H1 (cell line): ENCODE data around the gene CARD18. TPM values are rescaled to one million over a fixed set of nuclear protein-coding genes. Genes with fewer than 3 reads are reported as not detected.

Source experiments
- CTCF ChIA-PET: fragments of 300-600 bp; sonication (Branson Sonifier 250); formaldehyde crosslinking; loops from one replicate; lab custom pipeline; 2021; ENCODE audit not compliant: partially characterized antibody; lab: Charles Lee
- POLR2A ChIA-PET: fragments of 300-600 bp; sonication (Branson Sonifier 250); formaldehyde crosslinking; loops from one replicate; lab custom pipeline; 2021; ENCODE audit warnings: inconsistent platforms; ENCODE audit not compliant: partially characterized antibody; lab: Charles Lee
- DNase-seq, 2 experiments: peaks; one replicate each; pipeline versions ENCODE4 v3.0.0 to v3.0.0-alpha.2; 2010 to 2022; ENCODE audit warnings: low spot score in 2 of 2, low read depth in 1 of 2, mixed read lengths in 1 of 2
- FAIRE-seq: peaks from 2 replicates; lab custom pipeline; 2011; peaks lifted over from hg19 to GRCh38; lab: Jason Lieb, UNC
- H2AFZ ChIP-seq: 2 replicates; pipeline ENCODE4 v1.8.1; 2012; ENCODE audit warnings: low read length, inconsistent platforms
- H2AK5ac ChIP-seq: 2 replicates; pipeline ENCODE4 v1.6.1; 2013; ENCODE audit warnings: low read depth, low read length
- H2BK120ac ChIP-seq: replicated peaks from 2 replicates; pipeline ENCODE3; 2013; ENCODE audit warnings: low read depth, low read length, inconsistent platforms
- H2BK12ac ChIP-seq: 2 replicates; pipeline ENCODE4 v1.6.1; 2013; ENCODE audit warnings: low read depth, low read length
- H2BK15ac ChIP-seq: 2 replicates; pipeline ENCODE4 v1.6.1; 2013; ENCODE audit warnings: low read length
- H2BK20ac ChIP-seq: 2 replicates; pipeline ENCODE4 v1.6.1; 2013; ENCODE audit warnings: low read length
- H2BK5ac ChIP-seq: 2 replicates; pipeline ENCODE4 v1.6.1; 2013; ENCODE audit warnings: low read depth, low read length
- H3K14ac ChIP-seq: 2 replicates; pipeline ENCODE4 v1.6.1; 2013; ENCODE audit warnings: inconsistent platforms; ENCODE audit not compliant: insufficient read length
- H3K18ac ChIP-seq: 2 replicates; pipeline ENCODE4 v1.6.1; 2013; ENCODE audit warnings: low read length; ENCODE audit errors: extremely low read depth
- H3K23ac ChIP-seq: 2 replicates; pipeline ENCODE4 v1.6.1; 2013; ENCODE audit warnings: inconsistent platforms; ENCODE audit not compliant: insufficient read length
- H3K23me2 ChIP-seq: 2 replicates; pipeline ENCODE4 v1.6.1; 2013; ENCODE audit warnings: low read depth, low read length
- H3K27ac ChIP-seq: 2 replicates; pipeline ENCODE4 v1.6.1; 2011; ENCODE audit warnings: low read depth, low read length, inconsistent platforms
- H3K27me3 ChIP-seq, 4 experiments: replicated peaks in 1 of 4; 1 replicate in 1 of 4; 2 replicates in 3 of 4; pipeline versions ENCODE4 v1.6.1 to v1.8.1; 2011 to 2013; ENCODE audit warnings: low read length in 3 of 4, mild to moderate bottlenecking in 3 of 4, inconsistent platforms in 2 of 4, mixed read lengths in 2 of 4, moderate library complexity in 1 of 4; ENCODE audit not compliant: control insufficient read depth in 3 of 4, insufficient read depth in 3 of 4; ENCODE audit errors: extremely low read depth in 1 of 4
- H3K36me3 ChIP-seq, 4 experiments: 2 replicates each; pipeline versions ENCODE4 v1.6.1 to v1.8.1; 2011 to 2013; ENCODE audit warnings: mild to moderate bottlenecking in 4 of 4, low read length in 3 of 4, moderate library complexity in 2 of 4, control low read depth in 1 of 4, inconsistent platforms in 1 of 4; ENCODE audit not compliant: insufficient read depth in 4 of 4, control insufficient read depth in 2 of 4
- H3K4ac ChIP-seq: replicated peaks from 2 replicates; pipeline ENCODE3; 2013; ENCODE audit warnings: low read length, low read depth, mixed read lengths, inconsistent platforms; ENCODE audit not compliant: insufficient read length
- H3K4me1 ChIP-seq, 4 experiments: replicated peaks in 1 of 4; 1 replicate in 1 of 4; 2 replicates in 3 of 4; pipeline versions ENCODE4 v1.6.1 to v1.8.1; 2011 to 2013; ENCODE audit warnings: low read length in 3 of 4, inconsistent platforms in 2 of 4, mixed read lengths in 1 of 4; ENCODE audit not compliant: insufficient read depth in 4 of 4, control insufficient read depth in 3 of 4
- H3K4me2 ChIP-seq, 2 experiments: 2 replicates each; pipeline versions ENCODE4 v1.6.1 to v1.8.1; 2011 to 2013; ENCODE audit warnings: low read depth in 2 of 2, low read length in 2 of 2, control low read depth in 1 of 2, inconsistent platforms in 1 of 2, mild to moderate bottlenecking in 1 of 2; ENCODE audit not compliant: insufficient read depth in 1 of 2
- H3K4me3 ChIP-seq, 4 experiments: fragments of 200-600, 300-600 bp in 1 of 4; sonication (generic), shearing (Covaris generic), sonication (Bioruptor Twin) in 1 of 4; 2 replicates each; pipeline versions ENCODE4 v1.5.1 to v1.8.1; 2011 to 2016; ENCODE audit warnings: low read length in 4 of 4, low read depth in 3 of 4, control low read depth in 2 of 4, inconsistent platforms in 2 of 4, mild to moderate bottlenecking in 2 of 4, mixed read lengths in 1 of 4, moderate library complexity in 1 of 4; ENCODE audit not compliant: insufficient read depth in 2 of 4; ENCODE audit errors: extremely low read depth in 1 of 4
- H3K56ac ChIP-seq: replicated peaks from 2 replicates; pipeline ENCODE3; 2013; ENCODE audit warnings: low read depth, mild to moderate bottlenecking, mixed read lengths, low read length, inconsistent platforms; ENCODE audit not compliant: insufficient read length
- H3K79me1 ChIP-seq: 2 replicates; pipeline ENCODE4 v1.6.1; 2013; ENCODE audit warnings: low read depth, low read length, control low read depth
- H3K79me2 ChIP-seq, 2 experiments: 2 replicates each; pipeline versions ENCODE4 v1.6.1 to v1.8.1; 2012 to 2013; ENCODE audit warnings: low read length in 2 of 2, mild to moderate bottlenecking in 2 of 2, inconsistent platforms in 1 of 2; ENCODE audit not compliant: insufficient read depth in 2 of 2, control insufficient read depth in 1 of 2
- H3K9ac ChIP-seq, 4 experiments: replicated peaks in 1 of 4; 1 replicate in 1 of 4; 2 replicates in 3 of 4; pipeline versions ENCODE4 v1.6.1 to v1.8.1; 2011 to 2013; ENCODE audit warnings: low read depth in 3 of 4, low read length in 3 of 4, control low read depth in 2 of 4, mild to moderate bottlenecking in 2 of 4, moderate library complexity in 2 of 4, inconsistent platforms in 1 of 4; ENCODE audit errors: extremely low read depth in 1 of 4
- H3K9me3 ChIP-seq, 2 experiments: 2 replicates each; pipeline versions ENCODE4 v1.6.1 to v1.8.1; 2012 to 2013; ENCODE audit warnings: mild to moderate bottlenecking in 2 of 2, moderate library complexity in 2 of 2, control low read depth in 1 of 2, inconsistent platforms in 1 of 2, low read depth in 1 of 2, low read length in 1 of 2, mixed read lengths in 1 of 2; ENCODE audit not compliant: insufficient read depth in 2 of 2
- H4K20me1 ChIP-seq, 2 experiments: replicated peaks in 1 of 2; 2 replicates each; pipeline versions ENCODE3 to v1.8.1; 2011 to 2013; ENCODE audit warnings: inconsistent platforms in 2 of 2, low read length in 2 of 2, mild to moderate bottlenecking in 1 of 2; ENCODE audit not compliant: insufficient read depth in 2 of 2, control insufficient read depth in 1 of 2
- H4K5ac ChIP-seq: 2 replicates; pipeline ENCODE4 v1.6.1; 2013; ENCODE audit warnings: low read length, low read depth, mixed read lengths, inconsistent platforms; ENCODE audit not compliant: insufficient read length
- H4K8ac ChIP-seq: 2 replicates; pipeline ENCODE4 v1.8.0; 2013; ENCODE audit warnings: mild to moderate bottlenecking, moderate library complexity, low read length, inconsistent platforms; ENCODE audit not compliant: insufficient read depth; ENCODE audit errors: extremely low read depth
- H4K91ac ChIP-seq: replicated peaks from 2 replicates; pipeline ENCODE3; 2013; ENCODE audit warnings: low read length, mixed read lengths, inconsistent platforms; ENCODE audit not compliant: insufficient read length
- RAD21 ChIP-seq, 2 experiments: IDR thresholded peaks in 1 of 2; conservative IDR thresholded peaks in 1 of 2; 2 replicates each; pipeline ENCODE4 v1.6.1; 2011; ENCODE audit warnings: low read depth in 2 of 2, low read length in 2 of 2, improper control_type of control experiment in 1 of 2, inconsistent platforms in 1 of 2, mild to moderate bottlenecking in 1 of 2, moderate library complexity in 1 of 2
- WGBS, 2 experiments: shearing (Covaris generic) in 1 of 2; methylation state at CpG; one replicate each; pipeline versions ENCODE4 v1.1.6 to v1.1.7; 2013 to 2015; ENCODE audit warnings: low lambda C conversion rate in 2 of 2, mixed read lengths in 2 of 2, inconsistent platforms in 1 of 2, low coverage in 1 of 2, missing lambda C conversion rate in 1 of 2; ENCODE audit not compliant: insufficient replicate concordance in 2 of 2, insufficient coverage in 1 of 2, insufficient read length in 1 of 2; ENCODE audit errors: extremely low coverage in 1 of 2, missing lambda C conversion rate in 1 of 2; 5-methylcytosine and 5-hydroxymethylcytosine counted together
- polyA plus RNA-seq, 7 experiments: library from polyadenylated mRNA; depleted of rRNA in 3 of 7; stranded (reverse) in 5 of 7; unstranded in 2 of 7; fragments of >200 nt in 5 of 7; fragments of 200-250 nt in 2 of 7; gene quantifications; 1 replicate in 5 of 7; 2 replicates in 1 of 7; 4 replicates in 1 of 7; pipeline versions ENCODE4 v1.2.1 to v1.2.3, GENCODE V29; 2011 to 2013; ENCODE audit warnings: missing spikeins in 2 of 7, mixed read lengths in 2 of 7
- total RNA-seq: library from RNA; stranded (reverse); fragmentation: NEBNext Ultra II Directional; extraction: Animal tissue kit (Norgen Biotek cat#: 25700); gene quantifications from 2 replicates; pipeline ENCODE4 v1.2.1, GENCODE V29; 2021

Gene CARD18
- total and polyA plus RNA-seq, 2 of the 8 experiments (the other 6 are each of a cell fraction or from before 2014, with no cell fraction given): not detected

DNA sequence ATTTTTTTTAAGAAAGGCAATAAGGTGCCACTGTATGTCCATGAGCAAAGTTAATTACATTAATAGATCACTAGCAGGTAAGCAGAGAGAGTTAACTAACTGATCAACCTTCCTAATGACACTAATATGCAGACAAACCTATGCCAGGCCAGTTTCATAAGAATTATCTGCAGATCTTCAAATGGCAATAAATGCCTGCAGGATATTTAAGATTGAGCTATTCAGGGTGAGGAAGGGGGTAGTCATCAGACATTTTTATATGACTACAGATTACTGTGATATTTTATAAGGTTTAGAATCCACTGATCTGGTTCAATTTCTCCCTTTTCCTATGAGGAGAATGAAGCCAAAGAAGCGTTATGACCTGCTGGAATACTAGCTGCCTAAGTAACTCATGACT lies 30.2 kb downstream of the CARD18 start:
- H2BK12ac ChIP-seq: no peak overlapping the region
- H3K4me1 ChIP-seq: no peaks in the 10 kb centered on the region
- ChIA-PET CTCF (interaction anchor here (1.7 kb wide), 1 partner anchor 28 kb away, joined by 3 read pairs; no protein-coding TSS in a partner anchor), POLR2A (no interaction called here)
- H3K9me3 ChIP-seq: peaks cover 0 to 5% of the 10 kb centered on the region in 2 experiments; a peak in 1 of 4 replicates
- H3K18ac ChIP-seq: no peak overlapping the region
- H3K27me3 ChIP-seq: no peaks in the 10 kb centered on the region
- no peak overlapping the region for H4K5ac ChIP-seq
- no peak overlapping the region for H2BK15ac ChIP-seq
- no peak overlapping the region for H3K23ac ChIP-seq
- no peak overlapping the region for H3K56ac ChIP-seq
- no peak overlapping the region for H3K4me2 ChIP-seq
- H2BK20ac ChIP-seq: no peak overlapping the region
- H2AFZ ChIP-seq: no peak overlapping the region
- H4K91ac ChIP-seq: no peak overlapping the region
- no peak overlapping the region for H3K4me3 ChIP-seq
- no peak overlapping the region for H2AK5ac ChIP-seq
- WGBS, 2 experiments: 94% methylated on average over 1 of the region's 1 CpG; no CpG with 5 or more reads in 1 of the 2 experiments
- H4K20me1 ChIP-seq: no peaks in the 10 kb centered on the region
- no peak for DNase-seq
- H3K14ac ChIP-seq: no peak overlapping the region
- H3K36me3 ChIP-seq: no peaks in the 10 kb centered on the region
- H2BK120ac ChIP-seq: no peak overlapping the region
- H3K9ac ChIP-seq: no peak overlapping the region
- H2BK5ac ChIP-seq: no peak overlapping the region
- H4K8ac ChIP-seq: no peak overlapping the region
- no peak for FAIRE-seq
- no peaks in the 10 kb centered on the region for H3K79me2 ChIP-seq
- H3K4ac ChIP-seq: no peak overlapping the region
- H3K79me1 ChIP-seq: no peaks in the 10 kb centered on the region
- H3K23me2 ChIP-seq: no peaks in the 10 kb centered on the region
- H3K27ac ChIP-seq: no peak overlapping the region
- no peak for TF ChIP-seq RAD21 (IDR thresholded peaks at IDR 0.05 in 1 of 2, conservative IDR thresholded peaks at IDR 0.05 in 1 of 2; ENCODE audit: low read depth in 2 of 2, low read length in 2 of 2)
